Liver (tissue), 9 donors: ENCODE measurements around the gene TXNDC12. TPM values are rescaled to one million over a fixed set of nuclear protein-coding genes. Genes with fewer than 3 reads are reported as not detected.

Source experiments
- DNase-seq: peaks from one replicate; pipeline ENCODE4 v3.0.0-alpha.2; 2017; ENCODE audit warnings: low spot score
- H3K27ac ChIP-seq, 2 donors: one replicate each; pipeline ENCODE4 v1.7.0; 2013; ENCODE audit warnings: inconsistent platforms in 2 of 2, low read length in 2 of 2, control low read depth in 1 of 2, low read depth in 1 of 2, mild to moderate bottlenecking in 1 of 2
- H3K27me3 ChIP-seq, 4 donors: one replicate each; pipeline versions ENCODE4 v1.6.1 to v1.7.0; 2013; ENCODE audit warnings: low read length in 3 of 4, inconsistent platforms in 1 of 4, mild to moderate bottlenecking in 1 of 4, moderate library complexity in 1 of 4; ENCODE audit not compliant: control insufficient read depth in 4 of 4, insufficient read depth in 4 of 4
- H3K36me3 ChIP-seq, 4 donors: one replicate each; pipeline versions ENCODE4 v1.6.1 to v1.7.0; 2013; ENCODE audit warnings: low read length in 3 of 4, mild to moderate bottlenecking in 3 of 4, low read depth in 1 of 4, moderate library complexity in 1 of 4; ENCODE audit not compliant: control insufficient read depth in 4 of 4, insufficient read depth in 3 of 4
- H3K4me1 ChIP-seq, 4 donors: one replicate each; pipeline versions ENCODE4 v1.6.1 to v1.7.0; 2013; ENCODE audit warnings: low read length in 3 of 4, mild to moderate bottlenecking in 3 of 4, moderate library complexity in 1 of 4; ENCODE audit not compliant: control insufficient read depth in 4 of 4, insufficient read depth in 4 of 4
- H3K4me3 ChIP-seq, 3 donors: one replicate each; pipeline versions ENCODE4 v1.6.1 to v1.7.0; 2013; ENCODE audit warnings: low read length in 3 of 3, control low read depth in 1 of 3, low read depth in 1 of 3, mild to moderate bottlenecking in 1 of 3
- H3K9ac ChIP-seq, 2 donors: one replicate each; pipeline ENCODE4 v1.7.0; 2013; ENCODE audit warnings: low read length in 2 of 2, mild to moderate bottlenecking in 2 of 2, moderate library complexity in 2 of 2, control low read depth in 1 of 2, low read depth in 1 of 2
- H3K9me3 ChIP-seq, 4 donors: one replicate each; pipeline versions ENCODE4 v1.6.1 to v1.7.0; 2013; ENCODE audit warnings: low read length in 3 of 4; ENCODE audit not compliant: control insufficient read depth in 4 of 4
- ATF3 ChIP-seq: IDR thresholded peaks from 2 replicates; pipeline ENCODE4 v1.6.1; 2016; ENCODE audit warnings: antibody characterized with exemption
- CTCF ChIP-seq: fragments of 150-350 bp; IDR thresholded peaks from 2 replicates; pipeline ENCODE4 v1.5.1; 2017; ENCODE audit warnings: improper control_type of control experiment, low read depth, low read length; ENCODE audit not compliant: missing input control
- EGR1 ChIP-seq, 2 donors: IDR thresholded peaks; 2 replicates each; pipeline ENCODE4 v1.6.1; 2016 to 2018; ENCODE audit warnings: antibody characterized with exemption in 2 of 2, low read depth in 2 of 2
- FOXA1 ChIP-seq: IDR thresholded peaks from 2 replicates; pipeline ENCODE4 v1.6.1; 2016; ENCODE audit warnings: antibody characterized with exemption
- FOXA2 ChIP-seq: IDR thresholded peaks from 2 replicates; pipeline ENCODE4 v1.6.1; 2016; ENCODE audit warnings: antibody characterized with exemption
- GABPA ChIP-seq, 2 donors: IDR thresholded peaks in 1 of 2; conservative IDR thresholded peaks in 1 of 2; 2 replicates each; pipeline ENCODE4 v1.6.1; 2016; ENCODE audit warnings: antibody characterized with exemption in 2 of 2, mild to moderate bottlenecking in 1 of 2, moderate library complexity in 1 of 2
- HNF4A ChIP-seq, 2 donors: conservative IDR thresholded peaks; 2 replicates each; pipeline ENCODE4 v1.6.1; 2016; ENCODE audit warnings: antibody characterized with exemption in 2 of 2, mild to moderate bottlenecking in 2 of 2
- HNF4G ChIP-seq: IDR thresholded peaks from 2 replicates; pipeline ENCODE4 v1.6.1; 2016; ENCODE audit warnings: antibody characterized with exemption
- JUND ChIP-seq, 2 donors: IDR thresholded peaks; 2 replicates each; pipeline ENCODE4 v1.6.1; 2016; ENCODE audit warnings: antibody characterized with exemption in 2 of 2
- MAX ChIP-seq: IDR thresholded peaks from 2 replicates; pipeline ENCODE4 v1.6.1; 2016; ENCODE audit warnings: antibody characterized with exemption
- NR2F2 ChIP-seq: IDR thresholded peaks from 2 replicates; pipeline ENCODE4 v1.6.1; 2016; ENCODE audit warnings: antibody characterized with exemption
- RAD21 ChIP-seq, 2 donors: IDR thresholded peaks; 2 replicates each; pipeline ENCODE4 v1.6.1; 2016; ENCODE audit warnings: antibody characterized with exemption in 2 of 2, mild to moderate bottlenecking in 2 of 2
- REST ChIP-seq: IDR thresholded peaks from 2 replicates; pipeline ENCODE4 v1.6.1; 2016; ENCODE audit warnings: antibody characterized with exemption, mild to moderate bottlenecking
- RXRA ChIP-seq, 2 donors: IDR thresholded peaks; 2 replicates each; pipeline ENCODE4 v1.6.1; 2017 to 2018; ENCODE audit warnings: antibody characterized with exemption in 2 of 2, mild to moderate bottlenecking in 1 of 2
- SP1 ChIP-seq: IDR thresholded peaks from 2 replicates; pipeline ENCODE4 v1.6.1; 2018; ENCODE audit warnings: antibody characterized with exemption, mild to moderate bottlenecking
- TAF1 ChIP-seq: conservative IDR thresholded peaks from 2 replicates; pipeline ENCODE4 v1.6.1; 2016; ENCODE audit warnings: antibody characterized with exemption, mild to moderate bottlenecking
- YY1 ChIP-seq: IDR thresholded peaks from 2 replicates; pipeline ENCODE4 v1.6.1; 2016; ENCODE audit warnings: antibody characterized with exemption, mild to moderate bottlenecking
- ZBTB33 ChIP-seq: IDR thresholded peaks from 2 replicates; pipeline ENCODE4 v1.6.1; 2016; ENCODE audit warnings: antibody characterized with exemption
- WGBS: extraction: QIAGEN DNeasy Blood & Tissue Kit; methylation state at CpG from one replicate; pipeline ENCODE4 v1.1.7; 2013; 5-methylcytosine and 5-hydroxymethylcytosine counted together
- polyA plus RNA-seq, 2 donors: library from polyadenylated mRNA; stranded (reverse) in 1 of 2; unstranded in 1 of 2; fragments of 200-250 nt in 1 of 2; fragments of >200 nt in 1 of 2; fragmentation: Nextera tagmentation in 1 of 2; extraction: Ambion mirVana in 1 of 2; gene quantifications; one replicate each; pipeline versions ENCODE4 v1.2.1 to v1.2.3, GENCODE V29; 2013 to 2015
- total RNA-seq, 2 donors: library from RNA; depleted of rRNA; stranded (reverse); fragments of >200 nt; gene quantifications; one replicate each; pipeline ENCODE4 v1.2.3, GENCODE V29; 2014
- donor health status: healthy.
- donor health status: healthy.
- donor health status: healthy.
- donor health status: healthy.
- donor health status: healthy.

The TXNDC12 gene
- total and polyA plus RNA-seq, 4 donors, result 17.5 to 35.8 (median 20.7) TPM

GRCh38 chr1:51978099-51978498, 76.9 kb downstream of the TXNDC12 start (continued):
- TF ChIP-seq RXRA (IDR thresholded peaks at IDR 0.05) (no peak), MAX (no peak), TAF1 (no peak)

- H3K36me3 ChIP-seq, result no peaks in the 10 kb centered on the region
- TF ChIP-seq ATF3 (no peak), HNF4A (conservative IDR thresholded peaks at IDR 0.05) (peak; percentile 9 to 51), CTCF (no peak), ZBTB33 (peak; percentile 16), EGR1 (IDR thresholded peaks at IDR 0.05; ENCODE audit: low read depth in 2 of 2) (no peak), RAD21 (IDR thresholded peaks at IDR 0.05) (peak in 1 of 2 donors; percentile 24), MAX (no peak), NR2F2 (no peak), YY1 (no peak), HNF4G (no peak), SP1 (peak; percentile 22), RXRA (IDR thresholded peaks at IDR 0.05) (peak in 1 of 2 donors; percentile 61), TAF1 (no peak), JUND (IDR thresholded peaks at IDR 0.05) (peak in 1 of 2 donors; percentile 73), FOXA2 (peak; percentile 40), REST (no peak), GABPA (IDR thresholded peaks at IDR 0.05 in 1 of 2, conservative IDR thresholded peaks at IDR 0.05 in 1 of 2) (no peak), FOXA1 (no peak)
- DNase-seq, result no peak
- no peaks in the 10 kb centered on the region for H3K27me3 ChIP-seq
- H3K27ac ChIP-seq, result no peak overlapping the region
- no peak overlapping the region for H3K4me3 ChIP-seq
- H3K9me3 ChIP-seq, result no peaks in the 10 kb centered on the region
- 67% methylated on average over 12 of the region's 12 CpGs for WGBS
- no peak overlapping the region for H3K9ac ChIP-seq
- H3K4me1 ChIP-seq, result peaks cover 0 to 6% (median 0%) of the 10 kb centered on the region in 4 donors
Observed at GRCh38 chr1:51976846-51977602, 78.0 kb downstream of the TXNDC12 start.
